SU-DHL-6 (cell line): ENCODE results near the gene AQP9.

Experiments
- H2AFZ ChIP-seq: fragments of 200-600 bp; sonication (generic); 2 replicates; pipeline ENCODE4 v1.6.1; 2014; ENCODE audit warnings: low read depth, mild to moderate bottlenecking, moderate library complexity, mixed read lengths, antibody characterized with exemption, low read length; ENCODE audit not compliant: severe bottlenecking
- H3F3A ChIP-seq: fragments of 200-600 bp; shearing (Covaris generic); 2 replicates; pipeline ENCODE4 v1.6.0; 2016; ENCODE audit warnings: antibody characterized with exemption, mild to moderate bottlenecking; ENCODE audit not compliant: insufficient read depth
- H3K27ac ChIP-seq: fragments of 200-600 bp; sonication (generic); 2 replicates; pipeline ENCODE4 v1.5.1; 2016; ENCODE audit warnings: low read depth, mild to moderate bottlenecking, low read length, moderate library complexity, mixed read lengths
- H3K27me3 ChIP-seq: fragments of 200-600 bp; sonication (generic), shearing (Covaris generic); 2 replicates; pipeline ENCODE4 v1.6.0; 2014; ENCODE audit warnings: mild to moderate bottlenecking, low read length
- H3K36me3 ChIP-seq: fragments of 200-600 bp; sonication (generic); 2 replicates; pipeline ENCODE4 v1.6.1; 2014; ENCODE audit warnings: mild to moderate bottlenecking, low read length, mixed read lengths
- H3K4me2 ChIP-seq: fragments of 300-600, 200-600 bp; shearing (Covaris generic), sonication (generic); 2 replicates; pipeline ENCODE4 v1.6.0; 2014; ENCODE audit warnings: low read length, low read depth, mild to moderate bottlenecking; ENCODE audit not compliant: poor library complexity, severe bottlenecking
- H3K4me3 ChIP-seq: fragments of 200-600 bp; sonication (generic); 2 replicates; pipeline ENCODE4 v1.5.1; 2014; ENCODE audit warnings: antibody characterized with exemption, low read length, mild to moderate bottlenecking, mixed read lengths; ENCODE audit not compliant: insufficient read depth, poor library complexity, severe bottlenecking
- H3K79me2 ChIP-seq: fragments of 200-600 bp; sonication (generic); 2 replicates; pipeline ENCODE4 v1.6.1; 2014; ENCODE audit warnings: mild to moderate bottlenecking, low read length, moderate library complexity; ENCODE audit not compliant: insufficient read depth
- H3K9ac ChIP-seq: fragments of 200-600 bp; sonication (generic); 2 replicates; pipeline ENCODE4 v1.7.0; 2014; ENCODE audit warnings: mild to moderate bottlenecking, low read length
- H3K9me2 ChIP-seq: fragments of 200-600 bp; sonication (generic); replicated peaks from 2 replicates; pipeline ENCODE4 v1.6.1; 2014; ENCODE audit warnings: low read length; ENCODE audit not compliant: insufficient read depth
- H3K9me3 ChIP-seq: fragments of 200-600 bp; sonication (generic); 2 replicates; pipeline ENCODE4 v1.6.1; 2014; ENCODE audit warnings: low read length, mixed read lengths; ENCODE audit not compliant: insufficient read depth
- H4K20me1 ChIP-seq: fragments of 200-600 bp; sonication (generic); 2 replicates; pipeline ENCODE4 v1.6.1; 2014; ENCODE audit warnings: low read depth, mild to moderate bottlenecking, antibody characterized with exemption, low read length, moderate library complexity, mixed read lengths
- CTCF ChIP-seq: fragments of 200-600 bp; sonication (generic); IDR thresholded peaks from one replicate; pipeline ENCODE4 v1.5.1; 2017; ENCODE audit warnings: antibody characterized with exemption, mild to moderate bottlenecking, low read length, moderate library complexity; ENCODE audit not compliant: insufficient read depth, poor library complexity, severe bottlenecking
- EZH2phosphoT487 ChIP-seq: fragments of 200-600 bp; sonication (generic), shearing (Covaris generic); conservative IDR thresholded peaks from 2 replicates; pipeline ENCODE4 v1.6.1; 2018; ENCODE audit warnings: mild to moderate bottlenecking, antibody characterized with exemption, low read length, moderate library complexity, mixed read lengths

AQP9 gene

DNA sequence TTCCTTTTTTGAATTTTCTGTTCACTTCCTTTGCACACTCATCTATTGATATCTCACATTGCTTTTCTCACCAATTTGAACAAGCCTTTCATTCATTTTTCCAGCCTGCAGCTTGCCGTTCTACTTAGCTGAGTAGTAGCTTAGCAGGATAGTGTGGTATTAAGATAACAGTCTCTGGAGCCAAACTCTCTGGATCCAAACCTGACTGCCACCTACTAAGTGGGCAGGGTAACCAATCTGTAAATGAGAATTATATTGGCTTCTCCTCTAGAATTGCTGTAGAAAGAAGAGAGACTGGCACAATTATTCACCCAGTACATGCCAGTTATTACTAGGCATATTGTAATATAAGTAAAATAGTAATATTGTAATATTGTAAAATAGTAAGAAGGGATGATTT lies 40.5 kb downstream of the AQP9 start:
- Histone ChIP-seq H3K4me3 (no peak overlapping the region), H3K4me2 (no peak overlapping the region), H3K9me2 (no peaks in the 10 kb centered on the region), H3K36me3 (no peaks in the 10 kb centered on the region), H3K79me2 (no peaks in the 10 kb centered on the region), H3F3A (no peaks in the 10 kb centered on the region), H4K20me1 (no peaks in the 10 kb centered on the region), H2AFZ (no peak overlapping the region), H3K9ac (no peak overlapping the region), H3K9me3 (no peaks in the 10 kb centered on the region), H3K27ac (no peak overlapping the region), H3K27me3 (no peaks in the 10 kb centered on the region)
- TF ChIP-seq CTCF (no peak), EZH2phosphoT487 (no peak)

DNA sequence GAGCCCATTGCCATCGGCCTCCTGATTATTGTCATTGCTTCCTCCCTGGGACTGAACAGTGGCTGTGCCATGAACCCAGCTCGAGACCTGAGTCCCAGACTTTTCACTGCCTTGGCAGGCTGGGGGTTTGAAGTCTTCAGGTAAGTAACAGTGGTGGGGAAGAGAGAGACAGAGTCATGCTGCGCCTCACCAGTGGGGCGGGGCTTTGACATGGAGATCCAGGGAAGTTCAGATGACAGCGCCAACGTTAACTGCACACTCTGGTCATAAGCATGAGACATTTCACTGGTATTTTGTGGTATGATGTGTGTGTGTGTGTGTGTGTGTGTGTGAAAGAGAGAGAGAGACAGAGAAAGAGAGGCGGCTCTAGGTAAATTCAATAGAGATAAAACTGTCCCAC lies 41.0 kb downstream of the AQP9 start:
- TF ChIP-seq EZH2phosphoT487 = no peak
- no peak for TF ChIP-seq CTCF
- Histone ChIP-seq H3K27ac (no peak overlapping the region), H2AFZ (no peak overlapping the region)

GRCh38 chr15:58179741-58180381 lies 41.7 kb downstream of the AQP9 start:
- Histone ChIP-seq H3K4me3 (no peak overlapping the region), H3K27ac (no peak overlapping the region), H2AFZ (no peak overlapping the region)

More for the DNA sequence above, 41.0 kb downstream of the AQP9 start:
- no peaks in the 10 kb centered on the region for H3K27me3 ChIP-seq
- H3K9me2 ChIP-seq = no peaks in the 10 kb centered on the region
- no peak overlapping the region for H3K4me3 ChIP-seq
- H3K79me2 ChIP-seq = no peaks in the 10 kb centered on the region
- H3K9me3 ChIP-seq = no peaks in the 10 kb centered on the region
- H3K9ac ChIP-seq = no peak overlapping the region
- H3K36me3 ChIP-seq = no peaks in the 10 kb centered on the region
- H4K20me1 ChIP-seq = no peaks in the 10 kb centered on the region
- H3F3A ChIP-seq = no peaks in the 10 kb centered on the region
- H3K4me2 ChIP-seq = no peak overlapping the region

More at GRCh38 chr15:58179741-58180381, 41.7 kb downstream of the AQP9 start:
- TF ChIP-seq EZH2phosphoT487 (no peak), CTCF (no peak)
- Histone ChIP-seq H3K9me3 (no peaks in the 10 kb centered on the region), H3K9me2 (no peaks in the 10 kb centered on the region), H3F3A (no peaks in the 10 kb centered on the region), H3K4me2 (no peak overlapping the region), H4K20me1 (no peaks in the 10 kb centered on the region), H3K36me3 (no peaks in the 10 kb centered on the region), H3K79me2 (no peaks in the 10 kb centered on the region), H3K9ac (no peak overlapping the region), H3K27me3 (no peaks in the 10 kb centered on the region)
